Astrocyte (in vitro differentiated cells and primary cell): Measurements from ENCODE around the gene SETD1A. TPM values are rescaled to one million over a fixed set of nuclear protein-coding genes. Genes with fewer than 3 reads are reported as not detected.

Experiments used
- DNase-seq: peaks from one replicate; pipeline ENCODE4 v3.0.0-alpha.2; 2010; ENCODE audit warnings: low read depth
- FAIRE-seq: peaks from 2 replicates; lab custom pipeline; 2011; peaks lifted over from hg19 to GRCh38; lab: Jason Lieb, UNC
- H2AFZ ChIP-seq: 2 replicates; pipeline ENCODE4 v1.6.0; 2012; ENCODE audit warnings: low read depth, low read length, inconsistent platforms
- H3K27ac ChIP-seq: 2 replicates; pipeline ENCODE4 v1.5.1; 2011; ENCODE audit warnings: low read depth, low read length, inconsistent platforms
- H3K27me3 ChIP-seq: 2 replicates; pipeline ENCODE4 v1.6.0; 2011; ENCODE audit warnings: low read length, inconsistent platforms; ENCODE audit not compliant: insufficient read depth
- H3K36me3 ChIP-seq: 2 replicates; pipeline ENCODE4 v1.5.1; 2011; ENCODE audit warnings: low read length, inconsistent platforms; ENCODE audit not compliant: insufficient read depth
- H3K4me1 ChIP-seq: 2 replicates; pipeline ENCODE4 v1.5.1; 2011; ENCODE audit warnings: low read length, inconsistent platforms; ENCODE audit not compliant: insufficient read depth
- H3K4me2 ChIP-seq: 2 replicates; pipeline ENCODE4 v1.6.0; 2012; ENCODE audit warnings: low read length, inconsistent platforms
- H3K4me3 ChIP-seq: 2 replicates; pipeline ENCODE4 v1.5.1; 2011; ENCODE audit warnings: low read depth, mild to moderate bottlenecking, low read length, inconsistent platforms; ENCODE audit not compliant: insufficient read depth
- H3K79me2 ChIP-seq: 2 replicates; pipeline ENCODE4 v1.6.0; 2012; ENCODE audit warnings: mild to moderate bottlenecking, low read length, inconsistent platforms; ENCODE audit not compliant: insufficient read depth
- H3K9ac ChIP-seq: 2 replicates; pipeline ENCODE4 v1.6.0; 2012; ENCODE audit warnings: mild to moderate bottlenecking, low read length, inconsistent platforms
- H3K9me3 ChIP-seq: 2 replicates; pipeline ENCODE4 v1.5.1; 2012; ENCODE audit warnings: low read depth, mild to moderate bottlenecking, low read length, inconsistent platforms; ENCODE audit not compliant: insufficient read depth
- H4K20me1 ChIP-seq: 2 replicates; pipeline ENCODE4 v1.6.0; 2012; ENCODE audit warnings: low read length, inconsistent platforms; ENCODE audit not compliant: insufficient read depth
- H3K27ac Mint-ChIP-seq: one replicate; pipeline ENCODE4 v1.8.0; 2021; ENCODE audit warnings: mild to moderate bottlenecking, mixed read lengths; ENCODE audit not compliant: unreplicated experiment
- H3K27me3 Mint-ChIP-seq: one replicate; pipeline ENCODE4 v1.8.0; 2021; ENCODE audit warnings: low read depth, mixed read lengths; ENCODE audit not compliant: unreplicated experiment
- H3K36me3 Mint-ChIP-seq: one replicate; pipeline ENCODE4 v1.8.0; 2021; ENCODE audit warnings: low read depth, mixed read lengths; ENCODE audit not compliant: unreplicated experiment
- H3K4me1 Mint-ChIP-seq: one replicate; pipeline ENCODE4 v1.8.0; 2021; ENCODE audit warnings: low read depth, mixed read lengths; ENCODE audit not compliant: unreplicated experiment
- H3K4me3 Mint-ChIP-seq: one replicate; pipeline ENCODE4 v1.8.0; 2021; ENCODE audit warnings: mild to moderate bottlenecking, moderate library complexity, mixed read lengths; ENCODE audit not compliant: unreplicated experiment
- H3K9me3 Mint-ChIP-seq: one replicate; pipeline ENCODE4 v1.8.0; 2021; ENCODE audit warnings: mild to moderate bottlenecking, mixed read lengths; ENCODE audit not compliant: unreplicated experiment
- EZH2 ChIP-seq: IDR thresholded peaks from 2 replicates; pipeline ENCODE4 v1.6.1; 2012; ENCODE audit warnings: mild to moderate bottlenecking, low read length, inconsistent platforms; ENCODE audit not compliant: insufficient read depth
- total RNA-seq: library from RNA; stranded (reverse); gene quantifications from 2 replicates; pipeline ENCODE4 v1.2.1, GENCODE V29; 2021
- TF ChIP-seq, protein P1 (sequence below): IDR thresholded peaks from 2 replicates; pipeline ENCODE4 v1.5.1; 2011; ENCODE audit warnings: low read depth, mild to moderate bottlenecking, inconsistent platforms, low read length, moderate library complexity; ENCODE audit not compliant: insufficient read depth

SETD1A gene
- total RNA-seq, 1 donor from 2014 or later, result 18.7 TPM

DNA sequence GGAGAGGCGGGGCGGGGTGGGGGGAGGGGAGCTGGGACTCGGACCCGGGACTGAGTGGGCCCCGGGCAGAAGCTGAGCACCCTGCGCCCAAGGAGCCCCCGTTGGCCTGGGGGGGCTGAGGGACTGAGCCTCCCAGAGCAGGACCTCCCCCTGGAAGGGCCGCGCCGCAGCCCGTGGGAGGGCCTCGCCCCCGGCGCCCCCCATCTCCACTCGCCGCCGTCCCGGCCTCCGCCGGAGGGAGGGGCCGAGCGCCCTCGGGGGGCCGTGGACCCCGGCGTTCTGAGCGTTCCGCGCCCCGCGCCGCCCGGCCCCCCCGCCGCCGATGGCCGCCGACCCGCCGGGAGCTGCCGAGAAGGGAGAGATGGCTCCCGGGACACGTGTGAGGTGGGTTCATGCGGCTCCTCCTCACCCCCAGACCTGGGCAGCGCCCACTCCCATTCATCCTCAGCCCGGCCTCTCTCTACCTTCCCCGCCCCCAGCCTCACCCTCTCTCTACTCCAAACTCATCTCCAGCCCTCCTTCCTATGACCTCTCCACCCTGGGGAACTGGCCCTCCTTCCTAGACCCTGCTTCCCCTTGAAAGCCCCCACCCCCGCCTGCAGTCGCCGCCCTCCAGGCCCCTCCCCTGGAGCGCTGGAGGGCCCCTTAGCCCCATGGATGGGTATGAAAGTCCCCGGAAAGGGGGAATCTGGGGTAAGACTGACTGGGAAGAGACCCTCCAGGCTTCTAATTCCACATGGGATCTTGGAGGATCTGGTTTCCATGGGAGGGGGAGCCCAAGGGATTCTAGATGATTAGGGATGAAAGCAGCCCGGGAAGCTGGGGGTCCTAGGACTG is 33.3 kb upstream of the SETD1A start:
- no peak overlapping the region for H3K27ac ChIP-seq
- peak overlapping the region; percentile 75 for H3K9ac ChIP-seq

DNA sequence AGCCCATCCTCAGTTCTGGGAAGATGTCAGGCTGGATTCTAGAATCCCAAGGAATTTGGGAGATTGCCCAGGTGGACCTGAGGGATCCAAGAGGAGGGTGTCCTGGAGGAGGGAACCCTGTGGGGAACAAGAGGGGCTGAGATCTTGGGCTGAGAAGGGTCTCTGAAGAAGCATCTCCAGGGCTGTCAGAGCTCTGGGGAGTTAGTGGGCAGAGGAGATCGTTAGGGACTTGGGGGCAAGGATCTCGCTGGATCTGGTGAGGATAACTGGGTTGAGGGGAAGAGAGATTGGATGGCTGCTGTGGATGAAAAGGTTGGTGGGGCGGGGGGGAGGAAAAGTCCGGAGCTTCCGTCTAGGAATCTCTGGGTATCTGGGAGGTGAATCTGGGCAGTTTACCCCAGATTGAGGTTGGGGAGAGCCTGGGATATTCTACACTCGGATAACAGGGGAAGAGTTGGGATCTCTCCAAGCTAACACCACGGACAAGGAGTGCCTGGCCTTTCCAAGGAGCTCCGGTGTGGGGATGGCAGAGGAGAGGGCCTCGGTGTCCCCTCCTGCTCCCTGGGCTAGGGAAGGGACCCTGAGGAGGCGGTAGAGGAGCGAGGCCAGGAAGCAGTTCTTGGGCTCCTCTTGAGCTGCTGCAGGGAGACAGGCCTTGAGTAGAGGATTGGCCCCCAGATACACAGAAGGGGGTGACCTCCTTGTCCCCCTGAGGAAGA is 32.5 kb upstream of the SETD1A start:
- Histone ChIP-seq H3K27ac (no peak overlapping the region), H3K36me3 (peaks cover 3% of the 10 kb centered on the region), H3K4me2 (peak overlapping the region; percentile 94), H3K9me3 (no peaks in the 10 kb centered on the region), H4K20me1 (peaks cover 34% of the 10 kb centered on the region), H3K4me3 (peak overlapping the region; percentile 60), H3K27me3 (no peaks in the 10 kb centered on the region), H3K9ac (peak overlapping the region; percentile 75), H3K4me1 (peaks cover 20% of the 10 kb centered on the region), H3K79me2 (peaks cover 15% of the 10 kb centered on the region), H2AFZ (no peak overlapping the region)
- H3K27me3 Mint-ChIP-seq, result no peaks in the 10 kb centered on the region
- FAIRE-seq (no peak), DNase-seq (no peak)
- TF ChIP-seq EZH2, result no peak
- TF ChIP-seq, protein P1, sequence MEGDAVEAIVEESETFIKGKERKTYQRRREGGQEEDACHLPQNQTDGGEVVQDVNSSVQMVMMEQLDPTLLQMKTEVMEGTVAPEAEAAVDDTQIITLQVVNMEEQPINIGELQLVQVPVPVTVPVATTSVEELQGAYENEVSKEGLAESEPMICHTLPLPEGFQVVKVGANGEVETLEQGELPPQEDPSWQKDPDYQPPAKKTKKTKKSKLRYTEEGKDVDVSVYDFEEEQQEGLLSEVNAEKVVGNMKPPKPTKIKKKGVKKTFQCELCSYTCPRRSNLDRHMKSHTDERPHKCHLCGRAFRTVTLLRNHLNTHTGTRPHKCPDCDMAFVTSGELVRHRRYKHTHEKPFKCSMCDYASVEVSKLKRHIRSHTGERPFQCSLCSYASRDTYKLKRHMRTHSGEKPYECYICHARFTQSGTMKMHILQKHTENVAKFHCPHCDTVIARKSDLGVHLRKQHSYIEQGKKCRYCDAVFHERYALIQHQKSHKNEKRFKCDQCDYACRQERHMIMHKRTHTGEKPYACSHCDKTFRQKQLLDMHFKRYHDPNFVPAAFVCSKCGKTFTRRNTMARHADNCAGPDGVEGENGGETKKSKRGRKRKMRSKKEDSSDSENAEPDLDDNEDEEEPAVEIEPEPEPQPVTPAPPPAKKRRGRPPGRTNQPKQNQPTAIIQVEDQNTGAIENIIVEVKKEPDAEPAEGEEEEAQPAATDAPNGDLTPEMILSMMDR, result no peak
- peaks cover 2% of the 10 kb centered on the region for H3K36me3 Mint-ChIP-seq
- no peaks in the 10 kb centered on the region for H3K9me3 Mint-ChIP-seq
- peak overlapping the region; percentile 66 for H3K27ac Mint-ChIP-seq
- peaks cover 11% of the 10 kb centered on the region for H3K4me1 Mint-ChIP-seq
- peak overlapping the region; percentile 87 for H3K4me3 Mint-ChIP-seq

More for the DNA sequence above, 33.3 kb upstream of the SETD1A start:
- Histone ChIP-seq H3K4me1 (peaks cover 20% of the 10 kb centered on the region), H3K36me3 (peaks cover 3% of the 10 kb centered on the region), H3K4me3 (peak overlapping the region; percentile 60), H3K79me2 (peaks cover 15% of the 10 kb centered on the region), H3K9me3 (no peaks in the 10 kb centered on the region), H2AFZ (no peak overlapping the region), H4K20me1 (peaks cover 34% of the 10 kb centered on the region), H3K27me3 (no peaks in the 10 kb centered on the region), H3K4me2 (peak overlapping the region; percentile 94)
- Mint-ChIP-seq H3K36me3 (peaks cover 2% of the 10 kb centered on the region), H3K4me3 (peak overlapping the region; percentile 87), H3K4me1 (peaks cover 11% of the 10 kb centered on the region), H3K9me3 (no peaks in the 10 kb centered on the region), H3K27ac (peak overlapping the region; percentile 66), H3K27me3 (no peaks in the 10 kb centered on the region)
- DNase-seq, result no peak
- FAIRE-seq, result no peak
- TF ChIP-seq EZH2, result no peak
- TF ChIP-seq, protein P1, result no peak
